WERI-Rb-1 (cell line): Measurements from ENCODE around the gene GPR63.

ENCODE experiments used
- DNase-seq: peaks from one replicate; pipeline ENCODE4 v3.0.0-alpha.2; 2020
- H3K27ac ChIP-seq: fragments of 250-450 bp; sonication (Bioruptor Pico); 2 replicates; pipeline ENCODE4 v1.5.1; 2020; ENCODE audit warnings: mild to moderate bottlenecking, moderate library complexity
- H3K27me3 ChIP-seq: fragments of 250-450 bp; sonication (Bioruptor Pico); 2 replicates; pipeline ENCODE4 v1.5.1; 2021; ENCODE audit warnings: mild to moderate bottlenecking, low read depth, moderate library complexity; ENCODE audit not compliant: insufficient read depth, severe bottlenecking
- H3K36me3 ChIP-seq: fragments of 250-450 bp; sonication (Bioruptor Pico); 2 replicates; pipeline ENCODE4 v1.5.1; 2020; ENCODE audit warnings: mild to moderate bottlenecking, moderate library complexity
- H3K4me3 ChIP-seq: 2 replicates; pipeline ENCODE4 v1.5.1; 2011; ENCODE audit warnings: low read depth, mild to moderate bottlenecking, control low read depth, low read length
- H3K9me3 ChIP-seq: fragments of 250-450 bp; sonication (Bioruptor Pico); 2 replicates; pipeline ENCODE4 v1.5.1; 2021; ENCODE audit warnings: mild to moderate bottlenecking, moderate library complexity; ENCODE audit not compliant: severe bottlenecking
- TF ChIP-seq, protein P1 (sequence below): IDR thresholded peaks from 2 replicates; pipeline ENCODE4 v1.5.1; 2011; ENCODE audit warnings: low read depth, mild to moderate bottlenecking, control low read depth, inconsistent platforms, low read length

Gene GPR63

GRCh38 chr6:96834070-96834469, 3.2 kb downstream of the GPR63 start:
- peaks cover 4% of the 10 kb centered on the region; the same call in 1 of the 2 replicates for H3K36me3 ChIP-seq
- no peaks in the 10 kb centered on the region for H3K9me3 ChIP-seq
- H3K4me3 ChIP-seq, result no peak overlapping the region
- no peak for DNase-seq
- TF ChIP-seq, protein P1, sequence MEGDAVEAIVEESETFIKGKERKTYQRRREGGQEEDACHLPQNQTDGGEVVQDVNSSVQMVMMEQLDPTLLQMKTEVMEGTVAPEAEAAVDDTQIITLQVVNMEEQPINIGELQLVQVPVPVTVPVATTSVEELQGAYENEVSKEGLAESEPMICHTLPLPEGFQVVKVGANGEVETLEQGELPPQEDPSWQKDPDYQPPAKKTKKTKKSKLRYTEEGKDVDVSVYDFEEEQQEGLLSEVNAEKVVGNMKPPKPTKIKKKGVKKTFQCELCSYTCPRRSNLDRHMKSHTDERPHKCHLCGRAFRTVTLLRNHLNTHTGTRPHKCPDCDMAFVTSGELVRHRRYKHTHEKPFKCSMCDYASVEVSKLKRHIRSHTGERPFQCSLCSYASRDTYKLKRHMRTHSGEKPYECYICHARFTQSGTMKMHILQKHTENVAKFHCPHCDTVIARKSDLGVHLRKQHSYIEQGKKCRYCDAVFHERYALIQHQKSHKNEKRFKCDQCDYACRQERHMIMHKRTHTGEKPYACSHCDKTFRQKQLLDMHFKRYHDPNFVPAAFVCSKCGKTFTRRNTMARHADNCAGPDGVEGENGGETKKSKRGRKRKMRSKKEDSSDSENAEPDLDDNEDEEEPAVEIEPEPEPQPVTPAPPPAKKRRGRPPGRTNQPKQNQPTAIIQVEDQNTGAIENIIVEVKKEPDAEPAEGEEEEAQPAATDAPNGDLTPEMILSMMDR, result no peak
- no peak overlapping the region for H3K27ac ChIP-seq
- no peaks in the 10 kb centered on the region for H3K27me3 ChIP-seq

- Histone ChIP-seq H3K4me3 (no peak overlapping the region), H3K36me3 (peaks cover 4% of the 10 kb centered on the region; the same call in 1 of the 2 replicates), H3K9me3 (no peaks in the 10 kb centered on the region), H3K27ac (no peak overlapping the region), H3K27me3 (no peaks in the 10 kb centered on the region)
- TF ChIP-seq, protein P1, result no peak
- DNase-seq, result no peak
Observed at GRCh38 chr6:96832780-96833179, 4.5 kb downstream of the GPR63 start.

- H3K4me3 ChIP-seq, result no peak overlapping the region
- TF ChIP-seq, protein P1, result no peak
Observed at GRCh38 chr6:96826865-96827264, 10.4 kb downstream of the GPR63 start.

GRCh38 chr6:96823743-96824142, 13.5 kb downstream of the GPR63 start:
- H3K9me3 ChIP-seq, result no peaks in the 10 kb centered on the region
- TF ChIP-seq, protein P1, result no peak

More at GRCh38 chr6:96826865-96827264, 10.4 kb downstream of the GPR63 start:
- Histone ChIP-seq H3K27ac (no peak overlapping the region), H3K36me3 (no peaks in the 10 kb centered on the region; the same call in 1 of the 2 replicates), H3K9me3 (no peaks in the 10 kb centered on the region), H3K27me3 (no peaks in the 10 kb centered on the region)
- no peak for DNase-seq

DNA sequence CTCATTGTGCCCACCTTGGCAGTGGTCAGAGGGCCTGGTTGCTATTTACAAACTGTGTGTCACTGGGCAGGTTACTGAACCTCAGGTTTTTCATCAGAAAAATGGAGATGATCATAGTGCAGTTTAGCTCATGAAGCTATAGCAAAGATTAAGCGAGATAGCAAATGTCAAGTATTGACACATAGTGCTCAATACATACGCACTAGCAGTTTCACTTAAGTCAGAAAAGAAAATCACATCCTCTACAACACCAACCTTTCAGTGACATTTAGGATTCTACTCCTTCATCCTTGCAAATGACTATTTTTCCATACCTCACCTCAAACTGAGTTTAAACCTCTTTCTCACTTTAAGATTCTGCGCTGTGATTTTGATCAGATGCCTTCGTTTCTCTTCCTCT, 16.2 kb downstream of the GPR63 start:
- no peaks in the 10 kb centered on the region for H3K9me3 ChIP-seq
- no peak for DNase-seq
- H3K27me3 ChIP-seq, result no peaks in the 10 kb centered on the region
- H3K27ac ChIP-seq, result no peak overlapping the region
- H3K36me3 ChIP-seq, result no peaks in the 10 kb centered on the region; the same call in 1 of the 2 replicates
- TF ChIP-seq, protein P1, result no peak
- no peak overlapping the region for H3K4me3 ChIP-seq

More at GRCh38 chr6:96823743-96824142, 13.5 kb downstream of the GPR63 start:
- DNase-seq, result no peak
- no peaks in the 10 kb centered on the region; the same call in 1 of the 2 replicates for H3K36me3 ChIP-seq
- no peak overlapping the region for H3K4me3 ChIP-seq
- H3K27me3 ChIP-seq, result no peaks in the 10 kb centered on the region
- H3K27ac ChIP-seq, result no peak overlapping the region

- H3K4me3 ChIP-seq, result no peak overlapping the region
- DNase-seq, result peak; percentile 17
- H3K27ac ChIP-seq, result no peak overlapping the region
- TF ChIP-seq, protein P1, result no peak
- H3K9me3 ChIP-seq, result no peaks in the 10 kb centered on the region
- H3K27me3 ChIP-seq, result no peaks in the 10 kb centered on the region
- H3K36me3 ChIP-seq, result no peaks in the 10 kb centered on the region
Observed at GRCh38 chr6:96816301-96816817, 20.9 kb downstream of the GPR63 start.
